ENCODE measurements around the gene MAD2L2.

The MAD2L2 gene

GRCh38 chr1:11682287-11682771, 1.4 kb upstream of the MAD2L2 start:
- DNase-seq (ENCODE audit: low spot score) = no peak

GRCh38 chr1:11680270-11681070, 478 bp downstream of the MAD2L2 start:
- DNase-seq (ENCODE audit: low spot score) = no peak

- no peak for DNase-seq (ENCODE audit: low spot score)
These were observed 2.5 kb downstream of the MAD2L2 start for GRCh38 chr1:11678442-11678841.

GRCh38 chr1:11676386-11677103, 4.4 kb downstream of the MAD2L2 start:
- no peak for DNase-seq (ENCODE audit: low spot score)

- DNase-seq (ENCODE audit: low spot score) = no peak
These were observed 5.6 kb downstream of the MAD2L2 start for GRCh38 chr1:11675325-11675724.

GRCh38 chr1:11674488-11674887, 6.5 kb downstream of the MAD2L2 start:
- no peak for DNase-seq (ENCODE audit: low spot score)

GRCh38 chr1:11673089-11673769, 7.7 kb downstream of the MAD2L2 start:
- DNase-seq (ENCODE audit: low spot score) = no peak

- no peak for DNase-seq (ENCODE audit: low spot score)
These were observed 9.2 kb downstream of the MAD2L2 start for GRCh38 chr1:11671544-11672286.

GRCh38 chr1:11671205-11671543, 9.8 kb downstream of the MAD2L2 start:
- no peak for DNase-seq (ENCODE audit: low spot score)

- no peak for DNase-seq (ENCODE audit: low spot score)
These were observed 10.2 kb downstream of the MAD2L2 start for GRCh38 chr1:11670747-11671146.

- no peak for DNase-seq (ENCODE audit: low spot score)
These were observed 12.4 kb downstream of the MAD2L2 start for GRCh38 chr1:11668516-11668915.

GRCh38 chr1:11664336-11665065, 16.4 kb downstream of the MAD2L2 start:
- peak; percentile 33 for DNase-seq (ENCODE audit: low spot score)

GRCh38 chr1:11661103-11661502, 19.8 kb downstream of the MAD2L2 start:
- no peak for DNase-seq (ENCODE audit: low spot score)

- DNase-seq (ENCODE audit: low spot score) = no peak
These were observed 21.2 kb downstream of the MAD2L2 start for GRCh38 chr1:11659748-11660147.

- DNase-seq (ENCODE audit: low spot score) = no peak
These were observed 22.4 kb downstream of the MAD2L2 start for GRCh38 chr1:11658542-11658941.

- DNase-seq (ENCODE audit: low spot score) = no peak
These were observed 23.3 kb downstream of the MAD2L2 start for GRCh38 chr1:11657654-11658053.

GRCh38 chr1:11654939-11655808, 25.8 kb downstream of the MAD2L2 start:
- DNase-seq (ENCODE audit: low spot score) = no peak

GRCh38 chr1:11654137-11654938, 26.6 kb downstream of the MAD2L2 start, which contains the start of the genes FBXO2 and FBXO44:
FBXO2 (minus strand) TSS chr1:11654429; CDS start chr1:11654340, 89 bp downstream.
FBXO44 (plus strand) TSS chr1:11654877; CDS start chr1:11655836, 959 bp downstream.
- DNase-seq (ENCODE audit: low spot score) = peak; percentile 58

- no peak for DNase-seq (ENCODE audit: low spot score)
These were observed 27.1 kb downstream of the MAD2L2 start for GRCh38 chr1:11653861-11654136.
